Mesothelial cell of epicardium (in vitro differentiated cells): ENCODE data around the gene CLRN3. TPM values are rescaled to one million over a fixed set of nuclear protein-coding genes. Genes with fewer than 3 reads are reported as not detected.

Source experiments
- DNase-seq, 2 experiments: peaks; one replicate each; pipeline ENCODE4 v3.0.0; 2021; ENCODE audit warnings: low spot score in 2 of 2; ENCODE audit not compliant: unreplicated experiment in 2 of 2
- H3K27ac Mint-ChIP-seq: 2 replicates; pipeline ENCODE4 v1.8.0; 2021; ENCODE audit warnings: mixed read lengths
- H3K27me3 Mint-ChIP-seq: 2 replicates; pipeline ENCODE4 v1.8.0; 2021; ENCODE audit warnings: low read depth, mixed read lengths
- H3K36me3 Mint-ChIP-seq: 2 replicates; pipeline ENCODE4 v1.8.0; 2021; ENCODE audit warnings: mixed read lengths
- H3K4me1 Mint-ChIP-seq: 2 replicates; pipeline ENCODE4 v1.8.0; 2021; ENCODE audit warnings: mixed read lengths
- H3K4me3 Mint-ChIP-seq: 2 replicates; pipeline ENCODE4 v1.8.0; 2021; ENCODE audit warnings: mild to moderate bottlenecking, moderate library complexity, mixed read lengths
- H3K9me3 Mint-ChIP-seq: 2 replicates; pipeline ENCODE4 v1.8.0; 2021; ENCODE audit warnings: mixed read lengths
- total RNA-seq: library from RNA; stranded (reverse); gene quantifications from 3 replicates; pipeline ENCODE4 v1.2.1, GENCODE V29; 2021
- TF ChIP-seq, protein P1 (sequence below): fragments of 200-600 bp; sonication (generic); IDR thresholded peaks from one replicate; pipeline ENCODE4 v1.5.0; 2021; ENCODE audit warnings: antibody characterized with exemption; ENCODE audit not compliant: unreplicated experiment

CLRN3 gene
- total RNA-seq, 1 donor from 2014 or later, result not detected

DNA sequence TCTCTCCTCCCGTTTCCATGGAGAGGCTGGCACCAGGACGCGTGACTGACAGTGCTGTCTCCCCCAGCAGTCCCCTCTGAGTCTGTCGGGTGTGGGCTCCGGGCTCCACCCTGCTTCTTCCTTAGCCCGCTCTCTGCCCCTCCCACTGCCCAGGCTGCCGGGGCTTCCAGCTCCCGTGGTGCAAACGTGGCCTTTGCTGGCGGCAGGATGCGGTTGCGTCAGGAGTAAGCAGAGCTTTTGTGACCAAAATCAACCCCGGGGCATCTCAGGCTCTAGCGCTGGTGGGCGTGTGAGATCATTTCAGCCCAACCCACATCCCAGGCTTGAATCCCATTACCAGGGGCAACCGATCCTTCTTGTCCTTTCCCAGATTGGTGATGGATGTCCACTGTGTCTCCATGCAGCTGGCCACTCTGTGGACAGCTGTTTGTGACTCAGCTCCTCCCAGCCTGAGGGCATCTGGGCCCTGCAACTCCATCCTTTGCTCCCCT, 42.4 kb upstream of the CLRN3 start:
- Mint-ChIP-seq H3K9me3 (peaks cover 7% of the 10 kb centered on the region), H3K4me1 (peaks cover 14% of the 10 kb centered on the region), H3K36me3 (no peaks in the 10 kb centered on the region), H3K4me3 (no peak overlapping the region), H3K27me3 (peaks cover 5% of the 10 kb centered on the region), H3K27ac (no peak overlapping the region)
- TF ChIP-seq, protein P1, sequence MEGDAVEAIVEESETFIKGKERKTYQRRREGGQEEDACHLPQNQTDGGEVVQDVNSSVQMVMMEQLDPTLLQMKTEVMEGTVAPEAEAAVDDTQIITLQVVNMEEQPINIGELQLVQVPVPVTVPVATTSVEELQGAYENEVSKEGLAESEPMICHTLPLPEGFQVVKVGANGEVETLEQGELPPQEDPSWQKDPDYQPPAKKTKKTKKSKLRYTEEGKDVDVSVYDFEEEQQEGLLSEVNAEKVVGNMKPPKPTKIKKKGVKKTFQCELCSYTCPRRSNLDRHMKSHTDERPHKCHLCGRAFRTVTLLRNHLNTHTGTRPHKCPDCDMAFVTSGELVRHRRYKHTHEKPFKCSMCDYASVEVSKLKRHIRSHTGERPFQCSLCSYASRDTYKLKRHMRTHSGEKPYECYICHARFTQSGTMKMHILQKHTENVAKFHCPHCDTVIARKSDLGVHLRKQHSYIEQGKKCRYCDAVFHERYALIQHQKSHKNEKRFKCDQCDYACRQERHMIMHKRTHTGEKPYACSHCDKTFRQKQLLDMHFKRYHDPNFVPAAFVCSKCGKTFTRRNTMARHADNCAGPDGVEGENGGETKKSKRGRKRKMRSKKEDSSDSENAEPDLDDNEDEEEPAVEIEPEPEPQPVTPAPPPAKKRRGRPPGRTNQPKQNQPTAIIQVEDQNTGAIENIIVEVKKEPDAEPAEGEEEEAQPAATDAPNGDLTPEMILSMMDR, result no peak
- DNase-seq, result no peak

DNA sequence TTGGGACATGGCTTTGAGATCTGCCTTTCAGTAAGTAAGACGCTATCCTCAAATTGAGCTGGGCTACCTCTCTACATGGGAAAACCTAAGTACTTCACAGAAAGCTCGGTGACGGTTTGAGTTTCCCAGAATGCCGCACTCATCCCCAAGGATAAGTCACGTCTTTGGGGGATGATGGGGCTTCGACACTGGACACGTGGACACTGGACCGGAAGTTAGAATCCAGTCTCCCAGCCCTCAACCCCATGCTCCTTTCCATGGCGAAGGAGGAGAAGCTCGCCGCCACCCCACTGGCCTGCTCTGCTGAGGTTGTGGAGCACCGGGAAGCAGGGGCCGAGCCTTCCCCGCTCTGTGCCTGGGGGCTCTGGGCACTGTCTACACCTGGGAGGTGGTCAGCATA, 41.6 kb upstream of the CLRN3 start:
- Mint-ChIP-seq H3K4me3 (no peak overlapping the region), H3K36me3 (no peaks in the 10 kb centered on the region), H3K27me3 (peaks cover 3% of the 10 kb centered on the region), H3K4me1 (peaks cover 12% of the 10 kb centered on the region), H3K9me3 (peaks cover 8% of the 10 kb centered on the region), H3K27ac (no peak overlapping the region)
- DNase-seq, result no peak
- TF ChIP-seq, protein P1, result no peak

DNA sequence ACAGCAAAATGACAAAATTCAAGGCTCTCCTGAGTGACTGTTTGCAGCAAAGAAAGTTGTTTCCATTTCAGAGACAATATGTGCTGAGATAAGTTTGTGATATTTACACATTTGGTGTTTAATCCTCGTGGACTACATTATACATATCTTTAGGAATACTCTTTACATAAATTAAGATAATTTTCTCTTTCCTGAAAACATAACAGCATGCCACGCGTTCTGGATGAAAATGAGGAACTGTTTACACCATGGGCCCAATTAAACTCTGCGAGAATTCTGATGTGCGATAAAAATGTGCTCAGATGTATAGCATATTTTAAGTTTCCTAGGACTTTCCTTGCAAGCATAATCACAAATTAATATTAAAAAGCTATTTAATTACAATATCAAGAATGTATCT, 40.5 kb upstream of the CLRN3 start:
- peaks cover 9% of the 10 kb centered on the region for H3K4me1 Mint-ChIP-seq
- H3K27me3 Mint-ChIP-seq, result peaks cover under 1% of the 10 kb centered on the region
- no peak for DNase-seq
- TF ChIP-seq, protein P1, result no peak
- H3K27ac Mint-ChIP-seq, result no peak overlapping the region
- H3K36me3 Mint-ChIP-seq, result no peaks in the 10 kb centered on the region
- H3K4me3 Mint-ChIP-seq, result no peak overlapping the region
- peaks cover 8% of the 10 kb centered on the region for H3K9me3 Mint-ChIP-seq

DNA sequence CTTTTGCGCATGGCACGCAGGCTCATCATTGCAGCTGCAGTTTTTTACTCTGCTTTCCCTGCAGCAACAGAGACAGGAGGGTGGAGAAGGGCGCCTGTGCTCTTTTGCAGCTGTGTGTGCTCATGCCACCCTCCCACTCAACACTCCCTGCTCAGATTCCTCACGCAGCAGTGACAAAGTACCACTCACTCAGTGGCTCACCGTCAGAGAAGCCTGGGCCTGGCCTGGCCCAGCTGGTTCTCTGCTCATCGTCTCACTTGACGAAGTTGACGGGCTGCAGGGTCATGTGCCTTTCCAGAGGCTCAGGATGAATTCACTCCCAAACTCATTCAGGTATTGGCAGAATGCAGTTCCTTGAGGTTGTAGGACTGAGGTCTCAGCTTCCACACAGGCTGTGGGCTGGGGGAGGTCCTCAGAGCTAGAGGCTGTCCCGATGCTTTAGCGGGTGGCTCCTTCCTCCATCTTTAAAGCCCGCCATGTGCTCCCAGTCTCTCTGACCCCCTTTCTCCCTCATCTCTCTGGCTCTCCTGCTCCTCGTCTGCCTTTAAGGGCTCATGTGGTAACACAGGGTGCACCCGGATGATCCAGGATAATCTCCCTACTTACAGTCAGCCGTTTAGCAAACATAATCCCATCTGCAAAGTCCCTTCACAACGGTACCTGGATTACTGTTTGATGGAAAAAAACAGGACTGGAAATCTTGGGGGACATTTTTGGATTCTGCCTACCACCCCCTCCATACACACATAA, 40.0 kb upstream of the CLRN3 start:
- Mint-ChIP-seq H3K9me3 (peaks cover 8% of the 10 kb centered on the region), H3K4me1 (peaks cover 10% of the 10 kb centered on the region), H3K4me3 (no peak overlapping the region), H3K36me3 (no peaks in the 10 kb centered on the region), H3K27me3 (no peaks in the 10 kb centered on the region), H3K27ac (no peak overlapping the region)
- DNase-seq, result no peak
- TF ChIP-seq, protein P1, result no peak

DNA sequence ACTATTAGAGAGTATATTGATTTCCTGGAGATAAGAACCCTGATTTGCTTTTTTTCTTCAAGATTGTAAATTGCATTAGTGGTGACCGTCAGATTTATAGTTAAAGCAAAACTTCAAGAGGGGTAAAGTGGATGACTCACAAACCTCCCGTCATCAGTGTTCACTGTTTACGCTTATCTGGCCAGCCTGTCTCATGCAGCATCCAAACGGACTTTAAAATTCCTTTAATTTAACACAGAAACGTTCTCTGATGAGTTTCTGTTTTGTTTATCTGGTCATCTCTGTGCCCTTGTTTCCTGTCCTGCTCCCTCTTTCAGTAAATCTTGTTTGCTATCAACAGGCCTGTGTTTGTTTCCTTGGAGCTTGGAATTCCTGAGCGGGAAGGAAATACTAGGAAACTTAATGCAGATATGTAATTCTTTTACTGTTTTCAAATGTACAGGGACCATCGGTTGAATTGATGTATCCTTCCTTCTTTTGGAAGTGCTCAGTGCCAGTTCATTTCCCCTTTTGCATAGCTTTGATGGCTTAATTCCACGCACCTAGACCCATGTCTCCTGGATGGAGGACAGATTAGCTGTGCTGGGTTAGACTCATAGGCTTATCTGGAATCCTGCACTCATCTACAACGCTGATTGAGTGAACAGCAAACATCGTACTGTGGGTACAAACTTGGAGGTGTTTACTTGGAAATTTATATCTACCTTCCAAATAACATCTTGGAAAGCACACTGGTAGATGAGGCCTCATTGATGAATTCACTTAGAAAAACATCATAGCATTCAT, 35.5 kb upstream of the CLRN3 start:
- Mint-ChIP-seq H3K9me3 (peaks cover 8% of the 10 kb centered on the region), H3K27ac (peak overlapping the region; percentile 55), H3K36me3 (no peaks in the 10 kb centered on the region), H3K4me3 (no peak overlapping the region), H3K4me1 (peaks cover 11% of the 10 kb centered on the region), H3K27me3 (no peaks in the 10 kb centered on the region)
- TF ChIP-seq, protein P1, result no peak
- no peak for DNase-seq
